Mesenteric fat pad (tissue), 1 donor: Measurements from ENCODE around the gene QKI. TPM values are rescaled to one million over a fixed set of nuclear protein-coding genes. Genes with fewer than 3 reads are reported as not detected.
"Not testable (repeated sequence)": the region's sequence is repeated elsewhere in the genome, so short reads cannot be mapped to it uniquely, and the experiment has no call there.

Source experiments
- DNase-seq: peaks from one replicate; pipeline ENCODE4 v3.0.0-alpha.2; 2020; ENCODE audit warnings: low spot score
- total RNA-seq: library from RNA; stranded (reverse); fragmentation: NEBNext Ultra II Directional; extraction: Animal tissue kit (Norgen Biotek cat#: 25700); gene quantifications from one replicate; pipeline ENCODE4 v1.2.1, GENCODE V29; 2021
- donor health status: DM: yes; HTN: yes; CAD: no.

Gene QKI
- total RNA-seq, 1 donor from 2014 or later, result 267 TPM

DNA sequence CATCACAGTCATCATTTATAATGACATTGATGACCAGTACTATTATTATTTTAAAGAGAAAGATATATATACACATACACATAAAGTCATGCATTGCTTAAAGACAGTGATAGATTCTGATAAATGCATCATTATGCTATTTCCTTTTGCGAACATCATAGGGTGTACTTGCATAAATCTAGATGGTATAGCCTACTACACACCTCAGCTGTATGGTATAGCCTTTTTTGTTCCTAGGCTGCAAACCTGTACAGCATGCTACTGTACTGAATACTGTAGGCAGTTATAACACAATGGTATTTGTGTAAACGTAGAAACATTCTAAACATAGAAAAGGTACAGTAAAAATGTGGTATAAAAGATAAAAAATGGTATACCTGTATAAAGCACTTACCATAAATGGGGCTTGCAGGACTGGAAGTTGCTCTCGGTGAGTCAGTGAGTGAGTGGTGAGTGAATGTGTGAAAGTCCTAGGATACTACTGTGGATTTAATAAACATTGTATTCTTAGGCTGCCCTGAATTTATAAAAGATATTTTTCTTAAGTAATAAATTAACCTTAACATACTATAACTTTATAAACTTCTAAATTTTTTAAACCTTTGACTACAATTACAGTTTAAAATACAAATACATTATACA lies 23.9 kb downstream of the QKI start:
- DNase-seq, result no peak

DNA sequence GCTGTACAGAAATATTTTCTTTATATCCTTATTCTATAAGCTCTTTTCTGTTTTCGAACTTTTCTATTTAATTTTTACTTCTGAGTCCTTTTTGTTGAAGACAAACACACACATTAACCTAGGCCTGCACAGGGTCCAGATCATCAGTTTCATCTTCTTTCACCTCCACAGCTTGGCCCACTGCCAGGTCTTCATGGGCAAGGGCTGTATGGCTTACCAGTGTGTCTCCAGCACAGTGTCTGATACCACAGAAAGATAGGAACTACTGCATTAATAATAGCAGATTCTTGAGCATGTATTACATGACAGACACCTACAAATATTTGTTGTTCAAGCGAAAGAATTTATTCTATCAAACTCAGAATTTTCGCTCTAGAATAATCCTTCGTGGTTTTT lies 24.4 kb downstream of the QKI start:
- DNase-seq, result no peak

DNA sequence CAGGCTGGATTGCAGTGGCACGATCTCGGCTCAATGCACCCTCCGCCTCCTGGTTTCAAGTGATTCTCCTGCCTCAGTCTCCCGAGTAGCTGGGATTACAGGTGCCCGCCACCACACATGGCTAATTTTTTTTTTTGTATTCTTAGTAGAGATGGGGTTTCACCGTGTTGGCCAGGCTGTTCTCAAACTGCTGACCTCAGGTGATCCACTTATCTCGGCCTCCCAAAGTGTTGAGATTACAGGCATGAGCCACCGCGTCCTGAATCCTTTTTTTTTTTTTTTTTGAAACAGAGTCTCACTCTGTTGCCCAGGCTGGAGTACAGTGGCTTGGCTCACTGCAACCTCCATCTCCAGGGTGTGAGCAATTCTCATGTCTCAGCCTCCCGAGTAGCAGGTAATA lies 24.9 kb downstream of the QKI start:
- not testable (repeated sequence) for DNase-seq

DNA sequence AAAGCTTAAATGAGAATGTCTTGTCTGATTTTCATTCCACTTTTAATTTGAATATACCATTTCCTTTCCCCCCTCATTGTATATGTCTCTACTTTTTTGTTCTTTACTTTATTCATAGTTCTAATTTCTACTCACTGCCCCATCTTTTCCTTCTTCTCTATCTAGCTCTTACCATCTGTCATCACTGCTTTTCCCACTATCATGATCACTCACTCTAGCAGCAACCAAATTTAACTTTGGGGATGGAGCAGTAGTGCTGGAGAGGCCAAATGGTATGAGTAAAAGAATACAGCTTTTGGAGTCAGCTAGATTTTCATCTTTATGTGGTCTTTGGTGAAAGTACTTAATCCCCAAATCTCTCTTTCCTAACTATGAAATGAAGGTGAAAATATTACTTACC lies 25.5 kb downstream of the QKI start:
- no peak for DNase-seq

DNA sequence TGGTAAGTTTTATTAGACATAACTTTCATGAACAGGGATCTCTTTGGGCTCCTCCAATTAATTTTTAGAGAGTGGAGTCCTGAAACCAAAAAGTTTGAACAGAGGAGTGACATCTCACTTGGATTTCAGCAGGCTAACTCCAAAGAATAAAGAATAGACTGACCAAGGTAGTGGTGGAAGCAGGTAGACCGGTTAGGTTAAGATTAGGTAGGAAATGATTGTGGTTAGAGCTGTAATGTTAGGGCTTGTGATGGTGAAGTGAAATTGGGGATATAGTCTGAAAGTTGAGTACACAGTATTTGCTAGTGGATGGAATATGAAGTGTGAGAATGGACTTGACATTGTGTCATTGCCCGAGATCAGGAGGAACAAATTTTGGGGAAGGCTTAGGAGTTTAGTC lies 27.8 kb downstream of the QKI start:
- DNase-seq, result no peak

DNA sequence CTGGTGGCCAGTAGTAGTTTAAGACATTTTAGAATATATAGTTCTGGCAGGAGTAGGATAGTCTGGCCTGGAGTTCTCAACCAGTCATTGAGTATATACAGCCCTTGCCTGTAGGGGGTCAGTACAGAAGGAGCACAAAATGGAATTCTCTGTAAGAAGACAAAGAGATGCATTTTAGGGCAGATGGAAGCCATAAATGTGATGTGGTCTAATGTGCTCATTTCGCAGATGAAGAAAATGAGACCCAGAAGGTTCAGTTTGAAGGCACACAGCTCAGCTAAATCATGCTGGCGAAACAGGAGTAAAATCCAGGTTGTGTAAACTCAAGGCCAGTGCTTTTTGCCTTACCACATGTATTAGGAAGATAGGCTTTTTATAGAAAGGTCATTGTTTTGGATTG lies 29.6 kb downstream of the QKI start:
- DNase-seq, result no peak

DNA sequence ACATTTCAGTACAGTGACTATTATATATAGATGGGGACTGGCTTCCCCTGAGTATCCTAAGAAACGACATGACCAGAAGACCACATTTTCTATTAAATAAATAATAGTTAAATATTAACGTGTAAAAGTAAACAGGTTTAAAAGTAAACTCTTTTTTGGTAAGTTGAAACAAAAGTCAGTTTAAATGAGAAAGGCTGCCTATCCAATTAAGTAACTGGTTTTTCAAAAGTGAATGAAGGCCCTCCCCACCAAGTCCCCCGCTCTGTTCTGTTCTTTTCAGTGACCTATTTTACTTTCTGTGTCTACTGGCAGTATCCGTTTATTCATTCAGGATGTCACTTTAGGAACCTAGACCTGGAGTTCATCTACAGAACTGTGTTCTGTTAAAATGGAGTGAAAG lies 32.0 kb downstream of the QKI start:
- DNase-seq, result no peak

DNA sequence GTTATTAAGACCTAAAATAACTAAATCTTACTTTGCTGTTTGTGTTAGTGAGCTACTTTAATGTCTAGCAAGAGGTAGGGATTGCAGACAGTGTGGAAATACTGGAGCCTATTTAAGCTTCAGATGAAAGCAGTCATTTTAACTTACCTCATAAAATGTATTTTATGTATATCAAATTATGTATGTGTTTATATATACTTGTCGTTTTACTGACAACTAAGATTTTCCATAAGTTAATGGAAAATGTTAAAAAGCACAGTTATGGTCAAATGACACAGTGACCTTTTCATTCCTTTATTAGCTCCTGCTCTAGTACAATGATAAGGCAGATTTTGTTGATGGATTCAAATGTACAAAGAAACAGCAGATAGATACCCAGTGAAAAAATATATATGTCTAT lies 34.6 kb downstream of the QKI start:
- no peak for DNase-seq

DNA sequence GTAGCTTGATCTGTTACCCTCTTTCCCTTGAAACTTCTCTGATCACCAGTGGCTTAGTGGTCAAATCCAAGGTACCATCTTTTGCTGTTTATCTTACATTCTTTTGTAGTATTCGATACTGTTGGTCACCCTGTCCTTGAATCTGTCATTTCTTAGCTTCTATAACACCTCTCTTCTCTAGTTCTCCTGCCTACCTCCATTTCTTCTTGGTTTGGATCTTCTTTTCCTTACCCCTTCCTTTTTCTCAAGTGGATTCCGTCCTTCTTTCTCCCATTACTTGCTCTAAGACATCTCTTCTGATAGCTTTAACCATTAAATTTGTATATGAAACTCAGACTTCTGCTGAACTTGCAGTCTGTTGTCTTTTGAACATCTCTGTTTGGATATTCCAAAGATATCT lies 39.9 kb downstream of the QKI start:
- no peak for DNase-seq

DNA sequence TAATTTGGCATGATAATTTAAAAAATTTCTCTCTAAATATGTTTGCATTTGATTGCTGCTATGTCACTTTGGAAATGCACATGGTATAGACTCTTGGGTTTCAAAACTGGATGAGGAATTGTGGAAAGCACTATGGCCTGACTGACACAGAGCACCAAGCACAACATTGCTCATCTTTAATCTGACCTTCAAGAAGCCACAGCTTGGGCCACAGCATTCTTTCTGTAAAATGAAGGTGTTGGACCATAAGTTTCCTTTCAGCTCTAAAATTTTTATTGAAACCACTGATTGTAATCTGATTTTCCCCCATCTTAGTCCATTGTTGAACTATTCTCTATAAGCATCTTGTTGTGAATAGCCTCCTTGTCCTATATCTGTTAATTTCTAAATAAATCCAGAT lies 41.0 kb downstream of the QKI start:
- no peak for DNase-seq

DNA sequence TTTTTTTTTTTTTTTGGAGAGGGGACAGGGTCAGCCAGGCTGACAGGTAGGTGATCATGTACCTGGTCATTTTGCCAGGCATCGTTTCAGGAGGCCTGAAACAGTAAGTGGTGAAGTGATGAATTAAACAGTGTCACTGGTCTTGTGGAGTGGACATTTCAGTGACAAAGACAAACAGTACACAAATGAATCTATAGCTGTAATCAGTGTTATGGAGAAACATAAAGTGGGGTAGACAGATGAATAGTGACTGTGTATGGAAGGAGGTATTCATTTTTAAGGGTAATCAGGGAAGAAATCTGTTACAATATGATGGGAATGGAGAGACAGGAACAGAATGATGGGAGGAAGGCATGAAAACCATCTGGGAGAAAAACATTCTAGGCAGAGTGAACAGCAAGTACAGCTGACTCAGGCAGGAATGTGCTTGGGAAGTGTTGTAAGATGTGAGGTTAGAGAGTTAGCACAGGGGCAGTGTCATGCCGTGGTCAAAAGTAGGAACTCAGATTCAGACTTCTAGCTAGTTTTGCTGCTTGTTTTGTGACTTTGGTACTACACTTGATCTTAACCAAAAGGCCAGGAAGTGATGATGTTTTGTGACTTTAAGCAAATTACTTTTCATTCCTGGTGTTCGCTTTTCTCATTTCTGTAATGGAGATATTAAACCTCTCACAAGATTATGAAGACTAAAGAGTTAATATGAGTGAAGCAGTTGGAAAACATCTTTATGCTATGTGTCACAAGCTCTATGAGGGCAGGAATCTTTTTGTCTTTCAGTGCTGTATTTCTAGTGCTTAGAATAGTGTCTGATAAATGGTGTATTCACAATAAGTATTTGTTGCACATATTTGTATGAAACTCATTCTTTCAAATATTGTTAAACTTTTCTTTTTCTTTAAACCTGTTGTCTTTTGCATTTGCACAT lies 43.4 kb downstream of the QKI start:
- no peak for DNase-seq

DNA sequence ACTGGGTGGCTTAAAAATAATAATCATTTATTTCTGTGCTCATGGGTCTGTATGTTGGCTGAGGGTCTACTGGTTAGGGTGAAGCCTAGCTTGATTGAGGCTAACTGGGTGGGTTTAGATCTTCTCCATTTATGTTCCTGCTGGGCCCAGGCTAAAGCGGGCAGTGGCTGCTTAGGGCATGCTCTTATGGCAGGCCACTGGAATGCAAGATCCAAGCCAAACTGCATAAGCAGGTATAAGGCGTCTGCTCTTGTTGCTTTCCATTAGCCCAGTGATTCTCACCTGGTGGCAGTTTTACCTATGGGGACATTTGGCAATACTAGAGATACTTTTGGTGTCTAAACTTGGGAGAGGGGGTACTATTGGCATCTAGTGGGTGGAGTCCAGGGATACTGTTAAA lies 44.5 kb downstream of the QKI start:
- no peak for DNase-seq

DNA sequence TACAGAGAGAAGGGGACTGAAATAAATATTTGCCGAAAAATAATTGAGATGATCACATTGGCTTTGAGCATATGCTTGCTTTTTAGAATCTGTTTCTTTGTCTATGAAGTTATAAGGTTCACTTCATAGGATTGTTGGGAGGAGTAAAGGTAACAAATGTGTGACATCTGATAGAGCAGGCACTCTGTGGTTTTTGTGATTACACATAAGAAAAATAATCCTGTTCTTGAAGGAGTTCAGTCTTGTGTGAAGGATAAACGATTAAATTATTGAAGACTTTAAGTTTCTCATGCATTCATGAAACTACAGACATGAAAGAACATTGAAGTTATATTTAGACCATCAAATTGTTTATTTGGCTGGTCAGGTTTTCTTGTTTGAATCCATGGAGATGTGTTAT lies 45.0 kb downstream of the QKI start:
- DNase-seq, result no peak

DNA sequence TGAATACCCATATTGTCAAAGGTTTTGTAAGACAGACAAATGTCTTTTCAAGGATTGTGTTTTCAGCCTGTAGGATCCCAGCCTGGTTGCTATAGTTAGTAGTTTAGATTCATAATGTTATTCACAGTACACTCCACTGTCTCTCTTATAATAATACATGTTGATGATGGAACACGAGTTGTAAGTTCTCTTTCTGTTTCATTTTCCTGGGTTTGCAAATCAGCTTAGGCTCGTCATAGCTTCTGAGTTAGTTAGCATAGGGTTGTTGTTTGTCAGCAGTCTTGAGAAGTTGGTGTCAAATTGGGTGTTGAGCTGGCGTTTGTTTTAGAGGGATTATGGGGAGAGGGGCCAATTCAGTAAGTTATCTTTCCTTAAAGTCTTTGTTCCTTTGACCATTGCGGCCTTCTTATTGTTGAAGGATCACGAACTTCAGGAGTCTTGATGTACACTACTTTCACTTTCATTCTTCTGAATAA lies 45.8 kb downstream of the QKI start:
- DNase-seq, result no peak

DNA sequence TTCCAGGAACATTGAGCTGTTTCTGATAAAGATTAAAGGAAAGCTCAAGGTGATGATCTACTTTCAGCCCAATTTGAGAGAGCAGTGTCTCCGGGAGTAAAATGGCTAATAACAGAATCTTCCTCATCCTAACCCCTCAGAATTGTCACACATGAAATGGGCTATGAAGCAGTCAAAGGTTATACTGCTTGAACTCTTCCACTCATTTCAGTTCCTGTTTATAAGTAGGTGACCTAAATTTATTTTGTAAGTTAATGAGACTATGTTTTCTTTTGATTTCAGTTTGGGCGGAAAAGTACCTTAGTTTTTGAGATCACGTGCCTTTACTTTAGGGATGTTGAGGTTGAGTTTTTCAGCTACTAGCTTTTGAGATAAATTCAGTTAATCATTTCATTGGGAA lies 47.2 kb downstream of the QKI start:
- no peak for DNase-seq

DNA sequence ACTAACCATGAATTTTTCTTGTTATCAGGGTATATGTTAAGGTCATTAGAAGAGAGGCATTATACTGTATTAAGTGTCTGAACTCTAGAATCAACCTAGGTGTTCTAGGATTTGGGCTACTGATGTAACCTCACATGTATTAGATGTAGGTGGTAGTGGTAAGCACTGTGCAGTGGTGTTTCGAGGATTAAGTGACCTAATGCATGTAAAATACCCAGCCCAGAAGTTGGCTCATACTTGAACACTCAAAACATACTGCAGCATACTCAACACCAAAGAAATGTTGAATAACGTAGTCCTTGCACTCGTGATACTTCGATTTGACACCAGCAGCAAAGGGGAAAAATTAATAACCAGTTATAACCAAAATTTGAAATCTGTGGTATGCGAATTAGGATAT lies 48.7 kb downstream of the QKI start:
- no peak for DNase-seq

DNA sequence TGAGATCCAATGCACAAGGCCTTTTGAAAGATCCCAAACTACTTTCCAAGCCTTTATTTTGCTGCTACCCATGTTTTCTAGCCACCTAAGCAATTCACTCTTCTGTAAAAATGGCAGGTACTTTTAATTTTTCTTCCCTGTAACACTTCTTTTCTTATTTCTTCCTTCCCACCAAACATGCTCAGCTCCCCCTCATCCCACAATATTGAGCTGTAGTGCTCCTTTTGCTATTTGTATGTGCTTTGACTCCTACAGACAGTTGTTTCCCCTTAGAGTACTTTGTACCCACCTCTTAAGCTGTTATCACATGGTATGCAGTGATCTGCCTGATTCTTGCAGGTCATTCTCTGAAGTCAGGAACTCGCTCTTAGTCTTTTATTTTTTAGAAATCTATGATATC lies 49.3 kb downstream of the QKI start:
- DNase-seq, result no peak

DNA sequence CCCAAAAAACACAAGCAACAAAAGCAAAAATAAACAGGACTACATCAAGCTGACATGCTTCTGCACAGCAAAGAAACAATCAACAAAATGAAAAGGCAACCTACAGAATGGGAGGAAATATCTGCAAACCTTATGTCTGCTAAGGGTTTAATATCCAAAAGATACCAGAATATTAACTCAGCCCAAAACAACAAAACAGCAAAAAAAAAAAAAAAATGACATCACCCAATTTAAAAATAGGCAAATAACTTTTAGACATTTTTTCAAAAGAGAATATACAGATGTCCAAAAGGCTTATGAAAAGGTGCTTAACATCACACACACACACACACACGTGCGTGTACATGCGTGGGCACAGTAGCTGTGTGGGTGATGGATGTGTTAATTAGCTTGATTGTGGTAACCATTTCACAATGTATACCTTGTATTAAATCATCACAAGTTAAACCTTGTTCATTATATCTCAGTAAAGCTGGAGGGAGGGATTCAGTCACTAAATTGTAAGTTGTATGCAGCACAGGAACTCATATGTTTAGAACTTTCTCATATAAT lies 52.4 kb downstream of the QKI start:
- DNase-seq, result no peak

DNA sequence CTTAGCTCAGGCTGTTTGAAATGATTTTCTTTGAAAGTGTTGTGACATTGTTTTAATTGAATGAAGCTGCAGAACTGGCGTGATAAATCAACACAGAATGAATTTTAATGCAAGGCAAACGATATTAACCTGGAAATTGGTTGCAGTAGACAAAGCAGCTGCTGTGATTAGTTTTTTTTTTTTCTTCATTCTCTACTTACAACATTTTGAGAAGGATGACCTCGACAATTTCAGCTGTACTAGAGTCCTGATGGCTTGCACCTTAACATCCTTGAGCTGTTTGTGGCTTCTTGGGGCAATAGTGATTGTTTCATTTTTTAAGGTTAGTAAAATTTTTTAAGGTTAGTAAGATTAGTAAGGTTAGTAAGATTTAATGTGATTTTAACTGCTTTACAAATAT lies 54.2 kb downstream of the QKI start:
- DNase-seq, result no peak

DNA sequence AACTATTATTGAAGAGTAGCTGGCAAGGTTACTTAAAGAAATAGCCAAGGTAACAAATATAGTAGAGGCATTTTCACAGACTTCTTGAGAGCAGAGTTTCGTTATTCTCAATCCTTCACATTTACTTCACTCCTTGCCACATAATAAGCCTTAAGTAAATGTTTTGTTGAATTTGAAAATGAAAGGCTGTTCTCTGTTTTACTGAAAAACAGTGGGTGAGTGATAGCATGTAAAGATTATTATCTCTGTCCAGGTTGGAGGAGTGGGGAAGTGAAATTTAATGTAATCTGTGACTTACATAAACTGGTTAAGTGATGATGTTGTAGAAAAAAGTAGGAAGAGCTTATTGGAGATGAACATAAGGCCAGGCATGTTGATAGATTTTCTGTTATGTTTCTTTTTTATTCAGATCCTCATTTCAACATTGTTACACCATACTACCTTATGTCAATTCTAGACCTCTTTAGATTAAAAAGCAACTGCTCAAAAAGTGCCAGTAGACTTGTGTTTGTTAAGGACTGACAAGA lies 55.0 kb downstream of the QKI start:
- no peak for DNase-seq

DNA sequence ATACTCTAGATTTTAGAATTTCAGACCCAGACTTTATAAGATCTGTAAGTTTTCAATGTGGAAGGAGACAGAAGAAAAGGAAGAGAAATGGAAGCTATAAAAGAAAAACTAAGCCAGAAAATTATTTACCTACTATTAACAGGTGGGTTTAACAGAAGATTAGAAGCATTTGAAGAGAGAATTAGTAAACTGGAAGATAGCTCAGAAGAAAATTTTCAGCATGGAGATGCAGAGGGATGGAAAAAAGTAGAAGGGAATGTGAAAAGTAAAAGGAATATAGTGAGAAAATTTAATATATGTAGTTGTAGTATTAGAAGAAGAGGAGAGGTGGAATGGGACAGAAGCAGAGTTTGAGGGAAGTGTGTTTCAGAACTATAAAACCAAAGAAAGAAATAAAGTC lies 56.1 kb downstream of the QKI start:
- no peak for DNase-seq

DNA sequence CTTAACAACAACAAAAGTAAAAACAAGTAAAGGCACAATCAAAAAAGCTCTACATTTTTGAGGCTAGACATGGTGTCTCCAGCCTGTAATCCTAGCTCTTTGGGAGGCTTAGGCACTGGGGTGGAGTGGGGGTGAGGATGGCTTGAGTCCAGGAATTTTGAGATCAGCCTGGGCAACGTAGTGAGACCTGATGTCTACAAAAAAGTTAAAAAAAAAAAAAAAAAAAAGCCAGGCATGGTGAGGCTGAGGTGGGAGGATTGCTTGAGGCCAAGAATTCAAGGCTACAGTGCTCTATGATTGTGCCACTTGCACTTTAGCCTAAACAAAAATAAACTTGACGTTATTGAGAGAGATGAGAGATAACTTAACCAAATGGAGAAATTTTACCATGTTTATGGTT lies 60.1 kb downstream of the QKI start:
- no peak for DNase-seq
